Measurements from ENCODE around the gene CYTH4. TPM values are rescaled to one million over a fixed set of nuclear protein-coding genes. Genes with fewer than 3 reads are reported as not detected.

The CYTH4 gene
- total RNA-seq, 1 donor from 2014 or later = 7.0 TPM

DNA sequence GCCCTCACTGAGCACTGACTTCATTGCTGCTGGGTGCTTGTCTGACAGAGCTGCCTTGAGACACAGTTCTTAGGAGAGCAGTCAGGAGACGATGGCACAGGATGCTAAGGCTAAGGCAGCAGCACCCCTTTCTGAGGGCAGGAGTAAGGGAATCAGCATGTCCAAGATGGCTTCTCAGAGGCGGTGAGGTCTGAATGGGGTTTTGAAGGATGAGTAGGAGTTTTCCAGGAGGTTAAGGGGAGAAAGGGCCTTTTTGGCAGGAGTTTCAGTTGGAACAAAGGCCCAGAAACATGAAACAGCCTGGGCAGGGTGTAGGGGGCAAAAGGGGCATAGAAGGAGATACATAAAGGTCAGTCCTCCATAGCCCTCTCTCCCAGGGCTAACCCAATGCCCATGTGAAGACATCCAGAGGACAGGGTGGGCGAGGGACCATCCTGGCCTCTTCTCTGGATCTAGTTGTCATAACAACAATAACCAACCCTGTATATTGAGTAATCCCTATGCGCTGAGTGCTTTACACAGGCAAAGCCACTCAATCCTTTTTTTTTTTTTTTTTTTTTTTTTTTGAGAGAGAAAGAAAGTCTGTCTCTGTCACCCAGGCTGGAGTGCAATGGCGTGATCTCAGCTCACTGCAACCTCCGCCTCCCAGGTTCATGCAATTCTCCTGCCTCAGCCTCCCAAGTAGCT lies 19.0 kb downstream of the CYTH4 start:
- intact Hi-C loops (cut with DNase I) = no loop called here
- DNase-seq (no peak), ATAC-seq (ENCODE audit: poor library complexity) (no peak)

DNA sequence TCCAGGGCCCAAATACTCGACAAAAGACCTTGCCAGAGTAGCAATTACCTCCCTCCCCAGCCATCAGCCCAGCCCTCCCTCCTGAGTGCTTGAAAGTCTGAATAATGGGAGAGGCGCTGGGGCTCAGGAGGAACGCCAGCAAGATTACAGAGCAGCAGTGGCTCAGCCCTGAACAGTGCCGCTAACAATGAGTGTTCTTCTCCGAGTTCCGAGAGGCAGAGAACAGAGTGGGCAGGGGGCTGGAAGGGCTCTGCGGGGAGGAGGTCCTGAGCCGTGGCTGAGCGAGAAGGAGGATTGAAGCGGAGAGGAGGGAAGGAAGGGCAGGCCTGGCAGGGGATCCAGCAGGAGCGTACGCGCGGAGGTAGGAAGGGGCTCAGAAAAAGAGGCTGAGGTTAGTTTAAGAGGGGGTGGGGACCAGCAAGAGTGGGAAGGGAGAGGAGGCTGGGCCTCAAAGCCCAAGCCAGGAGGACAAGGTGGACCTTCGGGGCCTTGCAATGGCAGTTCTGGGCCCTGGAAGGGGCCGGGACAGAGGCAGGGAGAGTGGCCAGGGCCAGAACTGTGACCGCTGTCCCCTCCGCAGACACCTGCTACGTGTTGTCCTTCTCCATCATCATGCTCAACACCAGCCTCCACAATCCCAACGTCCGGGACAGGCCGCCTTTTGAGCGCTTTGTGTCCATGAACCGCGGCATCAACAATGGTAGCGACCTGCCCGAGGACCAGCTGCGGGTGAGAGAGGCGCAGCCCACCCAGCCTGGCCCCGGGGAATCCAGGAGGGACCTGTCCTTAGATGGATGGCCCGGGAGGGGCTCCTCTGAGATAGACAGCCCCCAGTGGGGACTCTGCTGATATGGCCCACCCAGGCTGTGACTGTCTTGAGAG lies 20.6 kb downstream of the CYTH4 start:
- no peak for ATAC-seq (ENCODE audit: poor library complexity)
- DNase-seq = no peak
- intact Hi-C loops (cut with DNase I) = no loop called here

DNA sequence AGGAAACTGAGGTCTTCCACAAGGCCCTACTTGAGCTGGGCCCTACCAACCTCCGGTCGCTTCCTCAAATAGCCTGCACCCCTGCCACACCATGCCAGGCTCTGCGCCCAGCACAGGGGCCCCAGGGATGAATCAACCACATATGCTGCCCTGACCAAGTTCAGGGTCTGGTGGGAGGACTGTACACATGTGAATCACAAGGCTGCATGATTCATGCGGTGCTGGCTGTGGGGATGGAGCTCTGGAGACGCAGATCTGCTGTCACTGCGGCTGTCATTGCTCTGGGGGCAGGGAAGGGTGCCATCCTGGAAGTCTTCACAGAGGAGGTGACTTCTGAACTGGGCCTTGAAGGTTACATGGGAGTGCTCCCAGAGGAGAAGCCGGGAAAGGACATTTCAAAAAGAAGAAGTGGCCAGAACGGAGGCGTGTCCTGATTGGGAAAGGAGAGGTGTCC lies 21.5 kb downstream of the CYTH4 start:
- ATAC-seq (ENCODE audit: poor library complexity) (no peak), DNase-seq (no peak)
- intact Hi-C loops (cut with DNase I) = no loop called here

DNA sequence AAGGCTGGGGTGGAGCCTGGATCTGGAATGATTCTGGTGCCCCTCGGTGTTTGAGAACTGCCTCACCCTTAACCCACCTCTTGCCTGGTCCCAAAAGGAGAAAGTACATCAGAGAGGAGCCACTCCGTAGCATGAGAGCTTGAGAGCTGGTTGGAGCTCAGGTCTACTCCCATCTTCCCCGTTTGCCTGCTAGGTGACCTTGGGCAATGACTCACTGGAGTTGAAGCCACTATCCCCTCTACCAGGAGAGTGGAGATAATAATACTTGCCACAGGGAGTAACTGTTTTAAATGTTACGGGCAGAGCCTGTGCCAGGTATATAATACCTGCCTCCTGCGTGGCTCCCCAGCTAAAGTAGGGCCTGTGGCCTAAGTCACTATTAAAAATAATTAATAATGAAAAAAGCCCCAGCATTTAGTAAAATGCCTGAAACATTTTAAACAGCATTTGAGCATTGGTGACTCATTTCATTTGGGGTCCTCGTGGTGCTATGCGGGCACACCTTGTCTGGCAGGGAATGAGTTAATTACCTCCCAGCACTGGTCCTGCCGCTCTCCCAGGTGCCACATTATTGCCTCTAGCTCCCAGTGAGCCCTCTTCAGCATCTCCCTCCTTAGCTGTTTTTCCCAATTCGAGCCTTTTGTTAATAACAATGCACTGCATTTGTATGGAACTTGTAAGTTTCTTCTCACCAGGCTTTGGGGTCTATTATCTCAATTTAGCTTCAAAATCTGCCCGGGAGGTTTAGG lies 22.5 kb downstream of the CYTH4 start:
- intact Hi-C loops (cut with DNase I) = no loop called here
- DNase-seq (no peak), ATAC-seq (ENCODE audit: poor library complexity) (no peak)

DNA sequence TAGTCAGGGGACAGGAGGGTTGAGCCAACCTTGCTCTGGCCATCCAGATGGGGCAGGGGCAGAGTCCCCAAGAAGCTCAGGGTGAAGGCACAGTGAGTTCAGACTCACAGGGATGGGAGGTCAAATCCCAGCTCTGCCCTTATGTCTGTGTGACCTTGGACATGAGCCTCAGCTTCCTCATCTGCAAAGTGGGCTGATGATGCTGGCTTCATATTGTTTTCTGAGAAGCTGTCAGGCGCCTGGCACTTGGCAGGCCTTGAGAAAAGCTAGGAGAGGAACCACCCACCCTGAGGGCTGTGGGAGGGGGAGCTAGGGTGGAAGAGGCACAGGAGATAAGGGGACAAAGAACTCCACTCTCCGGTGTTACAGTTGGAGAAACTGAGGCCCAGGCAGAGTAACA lies 23.6 kb downstream of the CYTH4 start:
- ATAC-seq (ENCODE audit: poor library complexity) = no peak
- no peak for DNase-seq
- intact Hi-C loops (cut with DNase I) = no loop called here

DNA sequence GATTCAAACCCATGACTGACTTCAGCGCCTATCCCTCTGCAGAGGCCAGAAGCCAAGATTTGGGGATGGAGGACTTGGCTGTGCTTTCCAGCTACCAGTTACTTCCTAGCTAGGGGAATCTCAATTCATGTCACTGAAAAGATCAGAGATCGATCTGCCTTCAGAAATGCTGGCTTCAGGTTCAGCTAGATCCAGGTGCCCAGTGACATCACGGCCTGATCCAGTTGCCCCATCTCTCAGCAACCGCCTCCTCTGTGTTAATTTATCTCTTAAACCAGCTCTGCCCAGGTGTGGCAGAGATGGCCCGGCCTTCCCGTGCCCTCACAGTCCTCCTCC lies 24.2 kb downstream of the CYTH4 start:
- intact Hi-C loops (cut with DNase I) = no loop called here
- ATAC-seq (ENCODE audit: poor library complexity) = no peak
- DNase-seq = no peak

DNA sequence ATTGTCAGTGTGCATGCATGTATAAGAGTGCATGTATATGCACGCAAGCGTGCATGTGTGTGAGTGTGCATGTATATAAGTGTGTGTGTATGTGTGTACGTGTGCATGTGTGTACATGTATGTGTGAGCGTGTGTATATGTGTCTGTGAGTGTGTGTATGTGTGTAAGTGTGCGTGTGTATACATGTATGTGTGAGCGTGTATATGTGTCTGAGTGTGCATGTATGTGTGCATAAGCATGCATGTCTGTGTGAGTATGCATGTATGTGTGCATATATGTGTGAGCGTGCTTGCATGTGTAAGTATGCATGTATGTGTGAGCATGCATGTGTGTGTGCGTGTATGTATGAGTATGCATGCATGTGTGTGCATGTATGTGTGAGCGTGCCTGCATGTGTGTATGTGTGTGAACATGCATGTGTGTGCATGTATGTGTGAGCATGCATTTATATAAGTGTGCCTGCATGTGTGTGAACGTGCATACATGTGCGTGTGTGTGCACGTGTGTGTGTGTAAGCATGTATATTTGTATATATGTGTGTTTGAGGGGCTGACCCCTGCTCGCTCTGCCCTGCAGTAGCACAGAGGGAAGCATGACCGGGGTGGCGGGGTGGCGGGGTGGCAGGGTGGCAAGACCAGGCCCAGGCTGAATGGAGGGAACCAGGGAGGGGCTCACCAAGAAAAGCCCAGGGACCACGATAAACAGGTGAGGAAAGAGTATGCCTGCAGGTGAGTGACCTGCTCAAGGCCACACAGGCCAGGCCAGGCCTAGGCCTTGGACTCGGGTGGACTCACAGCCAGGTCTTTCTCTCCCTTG lies 26.3 kb downstream of the CYTH4 start:
- intact Hi-C loops (cut with DNase I) = no loop called here
- no peak for DNase-seq
- no peak for ATAC-seq (ENCODE audit: poor library complexity)

DNA sequence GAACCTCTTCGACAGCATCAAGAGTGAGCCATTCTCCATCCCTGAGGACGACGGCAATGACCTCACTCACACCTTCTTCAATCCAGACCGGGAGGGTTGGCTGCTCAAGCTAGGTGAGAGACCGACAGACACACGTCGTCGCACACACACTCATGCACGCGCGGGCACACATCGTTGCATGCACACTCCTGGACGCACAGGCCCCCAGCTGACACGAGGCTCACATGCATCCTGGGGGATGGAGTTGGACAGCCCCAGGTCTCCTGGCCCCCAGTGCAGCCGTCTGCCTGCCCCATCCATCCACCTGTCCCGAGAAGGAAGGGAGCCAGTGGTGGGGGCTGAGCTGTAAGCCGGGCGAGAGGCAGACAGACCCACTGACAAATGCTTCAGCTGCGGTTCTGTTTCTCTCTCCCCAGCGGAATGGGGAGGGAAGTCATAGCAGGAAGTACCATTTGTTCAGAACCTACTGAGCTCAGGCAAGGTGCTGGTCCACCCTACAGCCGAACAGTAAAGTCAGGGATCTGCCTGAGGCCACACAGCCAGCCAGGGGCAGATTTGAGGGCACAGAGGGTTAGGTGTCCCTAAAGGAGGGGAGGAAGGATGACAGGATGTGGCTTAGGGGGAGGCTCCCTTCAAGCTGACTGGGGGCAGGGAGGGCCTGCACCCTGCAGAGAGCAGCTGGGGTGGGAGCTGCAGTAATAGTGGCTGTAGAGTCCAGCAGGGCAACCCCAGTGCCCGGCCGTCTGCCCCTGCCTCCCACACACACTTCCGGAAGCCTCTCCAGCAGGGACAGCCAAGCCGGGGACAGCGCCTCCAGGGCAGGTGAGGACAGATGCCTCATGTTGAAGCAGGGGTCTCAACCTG lies 27.1 kb downstream of the CYTH4 start:
- intact Hi-C loops (cut with DNase I) = loop anchor here (10.0 kb wide), 2 partner anchors 115 to 255 kb away; partner anchors contain the start of genes CDC42EP1 and ELFN2
- DNase-seq (no peak), ATAC-seq (ENCODE audit: poor library complexity) (no peak)

DNA sequence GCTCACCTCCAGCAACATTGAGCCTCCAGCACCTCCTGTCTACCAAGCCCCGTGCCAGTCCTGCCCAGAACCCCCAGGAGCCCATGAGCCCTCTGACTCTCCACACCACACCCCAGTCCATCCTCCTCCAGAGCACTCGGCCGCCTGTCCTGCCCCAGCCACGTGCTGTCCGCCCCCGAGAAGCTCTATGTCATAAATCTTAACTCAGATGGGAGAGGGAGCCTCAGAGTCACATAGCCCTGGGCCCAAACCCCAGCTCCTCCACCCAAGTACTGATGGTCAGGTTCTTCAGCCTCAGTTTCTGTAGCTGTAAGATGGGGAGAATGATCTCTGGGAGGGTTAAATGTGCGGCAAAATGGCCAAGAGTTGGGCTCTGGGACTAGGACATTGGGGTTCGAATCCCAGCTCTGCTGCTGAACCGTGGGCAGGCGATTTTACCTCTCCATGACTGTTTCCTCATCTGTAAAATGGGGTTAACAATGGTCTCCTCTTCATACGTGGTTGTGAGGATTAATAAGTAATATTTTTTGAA lies 27.8 kb downstream of the CYTH4 start:
- intact Hi-C loops (cut with DNase I) = loop anchor here (10.0 kb wide), 2 partner anchors 115 to 255 kb away; partner anchors contain the start of genes CDC42EP1 and ELFN2
- no peak for DNase-seq
- ATAC-seq (ENCODE audit: poor library complexity) = no peak

DNA sequence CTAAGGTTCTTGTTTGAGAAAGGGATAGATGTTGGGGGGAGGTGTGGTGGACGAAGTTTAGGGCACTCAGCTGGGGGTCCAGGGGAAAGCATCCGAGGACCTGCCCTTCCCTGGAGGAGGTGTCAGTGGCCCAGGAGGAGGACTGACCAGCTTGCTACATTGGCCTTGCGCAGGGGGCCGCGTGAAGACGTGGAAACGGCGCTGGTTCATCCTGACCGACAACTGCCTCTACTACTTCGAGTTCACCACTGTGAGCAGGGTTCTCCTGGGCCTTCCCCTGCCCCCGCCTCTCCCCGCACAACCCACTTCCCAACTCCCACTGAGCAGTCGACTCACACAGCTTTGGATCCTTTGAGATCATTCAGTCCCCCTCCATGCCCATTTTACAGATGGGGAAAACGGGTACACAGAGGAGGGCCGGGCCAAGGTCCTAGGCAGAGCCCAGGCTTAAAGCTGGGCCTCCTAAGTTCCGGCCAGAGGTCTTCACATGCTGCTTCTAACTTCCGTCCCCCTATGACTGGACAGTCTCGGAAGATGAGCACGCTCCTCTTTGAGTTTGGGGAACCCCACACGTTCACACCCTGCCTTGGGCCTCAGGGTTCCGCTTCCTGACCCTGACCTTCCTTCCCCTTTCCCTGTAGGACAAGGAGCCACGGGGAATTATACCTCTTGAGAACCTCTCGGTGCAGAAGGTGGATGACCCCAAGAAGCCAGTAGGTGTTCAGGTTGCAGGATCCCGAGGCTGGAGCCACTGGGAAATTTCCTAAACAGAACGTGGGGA lies 28.7 kb downstream of the CYTH4 start:
- ATAC-seq (ENCODE audit: poor library complexity) (no peak), DNase-seq (peak; percentile 60)
- intact Hi-C loops (cut with DNase I) = loop anchor here (10.0 kb wide), 2 partner anchors 114 to 254 kb away; partner anchors contain the start of genes CDC42EP1 and ELFN2

DNA sequence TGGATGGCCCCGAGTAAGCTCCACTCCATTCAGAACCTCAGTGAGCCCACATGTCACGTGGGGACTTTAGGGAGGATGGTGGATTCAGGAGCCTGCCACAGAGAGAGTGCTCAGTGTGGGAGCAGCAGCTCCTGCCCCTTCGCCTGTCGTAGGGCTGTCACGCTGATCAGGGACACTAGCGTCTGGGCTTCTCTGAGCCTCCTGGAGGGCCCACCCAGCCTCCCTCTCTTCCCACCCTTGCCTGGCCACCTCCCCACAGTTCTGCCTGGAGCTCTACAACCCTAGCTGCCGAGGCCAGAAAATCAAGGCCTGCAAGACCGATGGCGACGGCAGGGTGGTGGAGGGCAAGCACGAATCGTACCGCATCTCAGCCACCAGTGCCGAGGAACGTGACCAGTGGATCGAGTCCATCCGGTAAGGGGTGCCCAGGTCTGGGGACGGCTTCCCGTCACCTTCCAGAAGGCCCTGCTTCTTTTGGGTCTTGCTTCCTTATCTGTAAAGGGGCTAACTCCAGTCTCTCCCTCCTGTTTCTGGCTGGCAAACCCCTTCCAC lies 29.5 kb downstream of the CYTH4 start:
- intact Hi-C loops (cut with DNase I) = loop anchor here (10.0 kb wide), 2 partner anchors 113 to 253 kb away; partner anchors contain the start of genes CDC42EP1 and ELFN2
- no peak for DNase-seq
- no peak for ATAC-seq (ENCODE audit: poor library complexity)

DNA sequence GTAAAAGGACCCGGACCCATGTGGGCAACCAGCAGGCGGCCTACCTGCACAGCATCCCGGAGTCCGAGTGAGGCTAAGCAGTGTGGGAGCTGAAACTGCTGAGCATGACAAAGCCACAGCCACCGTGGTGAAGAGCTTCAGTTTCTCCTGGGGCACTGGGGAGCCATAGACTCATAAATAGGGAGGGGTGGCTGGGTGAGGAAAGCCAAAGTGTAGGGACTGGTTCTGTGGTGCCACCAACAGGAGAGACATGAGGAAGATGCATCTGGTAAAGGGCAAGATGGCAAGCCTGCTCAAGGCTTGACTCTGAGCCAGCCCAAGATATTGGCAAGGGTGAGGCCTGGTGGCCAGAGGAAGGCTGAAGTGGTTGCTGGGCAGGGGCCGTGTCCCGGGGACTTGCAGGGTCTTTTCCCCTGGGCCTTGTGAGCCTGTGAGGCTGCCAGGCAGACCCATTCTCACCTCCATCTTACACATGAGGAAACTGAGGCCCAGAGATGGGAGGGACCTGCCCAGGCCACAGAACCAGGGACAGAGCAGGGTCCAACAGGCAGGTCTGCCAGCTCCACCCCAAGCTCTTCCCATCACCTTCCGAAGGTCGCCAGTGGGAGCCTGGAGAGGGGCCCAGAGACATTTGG lies 30.4 kb downstream of the CYTH4 start:
- intact Hi-C loops (cut with DNase I) = loop anchor here (10.0 kb wide), 2 partner anchors 112 to 252 kb away; partner anchors contain the start of genes CDC42EP1 and ELFN2
- DNase-seq = no peak

DNA sequence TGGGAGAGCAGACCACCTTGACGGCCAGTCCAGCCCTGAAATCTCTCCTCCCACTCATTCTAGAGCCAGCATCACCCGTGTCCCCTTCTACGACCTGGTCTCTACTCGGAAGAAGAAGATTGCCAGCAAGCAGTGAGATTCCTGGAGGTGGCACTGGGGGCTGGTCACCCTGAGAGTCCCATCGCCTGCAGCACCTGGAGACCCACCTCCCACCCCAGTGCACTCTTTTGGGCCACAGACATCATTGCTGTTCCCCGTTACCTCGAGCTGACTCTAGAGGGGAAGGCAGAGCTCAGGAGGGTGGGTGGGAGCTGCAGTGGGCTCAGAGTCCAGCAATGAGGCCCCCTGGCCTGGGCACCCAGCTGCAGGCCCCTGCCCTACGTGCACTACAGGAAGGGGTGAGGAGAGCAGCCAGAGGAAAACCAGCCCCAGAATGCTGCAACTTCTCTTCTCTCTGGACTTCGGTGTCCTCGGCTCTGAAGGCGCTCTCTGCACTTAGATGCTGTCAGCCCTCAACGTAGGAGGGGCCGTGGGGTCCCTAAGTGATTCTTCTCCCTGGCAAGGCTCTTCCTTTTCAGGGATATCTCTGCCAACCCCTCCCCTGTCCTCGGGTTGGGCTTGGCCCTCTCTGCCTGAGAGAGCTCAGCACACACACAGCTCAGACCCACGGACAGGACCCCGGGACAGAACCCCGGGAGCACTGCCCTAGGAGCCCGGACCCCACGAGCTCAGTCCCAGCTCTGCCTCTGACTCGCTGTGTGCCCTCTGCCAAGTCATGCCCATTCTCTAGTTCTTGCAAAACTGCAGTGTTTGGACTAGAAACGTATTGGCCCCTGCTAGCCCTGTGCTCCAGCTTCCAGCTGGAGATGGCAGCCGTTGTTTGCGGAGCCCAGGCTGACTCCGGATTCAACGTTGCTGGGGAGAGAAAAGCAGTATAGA lies 31.3 kb downstream of the CYTH4 start:
- DNase-seq = no peak
- no peak for ATAC-seq (ENCODE audit: poor library complexity)
- intact Hi-C loops (cut with DNase I) = loop anchor here (10.0 kb wide), 2 partner anchors 111 to 251 kb away; partner anchors contain the start of genes CDC42EP1 and ELFN2

More for the DNA sequence above, 30.4 kb downstream of the CYTH4 start:
- ATAC-seq (ENCODE audit: poor library complexity) = no peak

DNA sequence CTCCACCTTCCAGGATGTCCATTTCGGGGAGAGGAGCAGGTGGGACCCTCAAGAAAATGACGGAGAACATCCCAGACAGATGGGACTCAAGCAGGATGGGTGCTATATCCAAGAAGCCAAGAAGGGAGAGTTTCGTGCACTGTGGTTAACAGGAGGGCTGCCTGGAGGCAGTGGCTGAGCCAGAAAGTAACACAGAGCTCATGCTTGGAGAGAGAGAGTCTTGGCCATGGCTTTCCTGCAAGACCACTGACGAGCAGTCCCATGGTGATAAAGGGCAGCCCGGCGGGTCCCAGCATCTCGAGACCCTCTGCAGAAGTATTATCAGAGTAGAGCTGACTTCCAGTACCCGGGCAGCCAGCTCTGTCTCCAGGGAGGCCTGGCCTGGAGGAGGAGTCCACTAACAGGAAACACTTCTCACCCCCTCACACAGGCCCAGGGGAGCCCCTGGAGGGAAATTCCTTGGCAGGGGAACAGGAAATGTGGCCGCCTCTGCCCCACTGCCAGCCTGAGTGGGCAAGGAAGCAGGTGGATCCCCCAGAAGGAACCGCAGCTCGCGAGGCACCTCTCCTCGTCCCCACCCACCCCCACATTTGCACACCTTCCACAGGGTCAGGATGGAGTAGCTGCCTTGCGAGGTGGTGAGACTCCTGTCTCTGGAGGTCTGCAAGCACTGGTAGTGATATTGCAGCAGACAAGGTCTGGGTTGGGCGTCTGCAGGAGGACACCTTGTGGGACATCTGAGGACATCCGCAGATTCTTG lies 32.2 kb downstream of the CYTH4 start:
- DNase-seq (no peak), ATAC-seq (ENCODE audit: poor library complexity) (no peak)
- intact Hi-C loops (cut with DNase I) = loop anchor here (10.0 kb wide), 2 partner anchors 110 to 250 kb away; partner anchors contain the start of genes CDC42EP1 and ELFN2

Measured in Right ventricle myocardium superior (tissue), 1 donor.